Gastroesophageal sphincter (tissue), 3 donors: ENCODE results near the gene SLFNL1.

ENCODE experiments used
- CTCF ChIP-seq, 4 experiments: fragments of 200-600 bp in 2 of 4; fragments of 450-650 bp in 2 of 4; sonication (generic) in 1 of 4; IDR thresholded peaks; one replicate each; pipeline ENCODE4 v1.5.1; 2017 to 2019; ENCODE audit warnings: antibody characterized with exemption in 4 of 4, mild to moderate bottlenecking in 2 of 4, moderate library complexity in 2 of 4
- POLR2A ChIP-seq, 2 donors: fragments of 450-650 bp; IDR thresholded peaks; one replicate each; pipeline ENCODE4 v1.6.1; 2017; ENCODE audit warnings: antibody characterized with exemption in 2 of 2, mild to moderate bottlenecking in 2 of 2, moderate library complexity in 1 of 2
- POLR2AphosphoS5 ChIP-seq: sonication (generic); formaldehyde crosslinking; IDR thresholded peaks from one replicate; pipeline ENCODE4 v1.6.1; 2017; ENCODE audit warnings: antibody characterized with exemption

GRCh38 chr1:41046347-41046775 lies 24.8 kb upstream of the SLFNL1 start:
- TF ChIP-seq CTCF (IDR thresholded peaks at IDR 0.05): no peak
- no peak for TF ChIP-seq POLR2A (IDR thresholded peaks at IDR 0.05)
- TF ChIP-seq POLR2AphosphoS5: no peak
